Measurements from ENCODE around the gene CRKL. TPM values are rescaled to one million over a fixed set of nuclear protein-coding genes. Genes with fewer than 3 reads are reported as not detected.

The CRKL gene
- total RNA-seq, 1 experiment from 2014 or later, result 106 TPM

DNA sequence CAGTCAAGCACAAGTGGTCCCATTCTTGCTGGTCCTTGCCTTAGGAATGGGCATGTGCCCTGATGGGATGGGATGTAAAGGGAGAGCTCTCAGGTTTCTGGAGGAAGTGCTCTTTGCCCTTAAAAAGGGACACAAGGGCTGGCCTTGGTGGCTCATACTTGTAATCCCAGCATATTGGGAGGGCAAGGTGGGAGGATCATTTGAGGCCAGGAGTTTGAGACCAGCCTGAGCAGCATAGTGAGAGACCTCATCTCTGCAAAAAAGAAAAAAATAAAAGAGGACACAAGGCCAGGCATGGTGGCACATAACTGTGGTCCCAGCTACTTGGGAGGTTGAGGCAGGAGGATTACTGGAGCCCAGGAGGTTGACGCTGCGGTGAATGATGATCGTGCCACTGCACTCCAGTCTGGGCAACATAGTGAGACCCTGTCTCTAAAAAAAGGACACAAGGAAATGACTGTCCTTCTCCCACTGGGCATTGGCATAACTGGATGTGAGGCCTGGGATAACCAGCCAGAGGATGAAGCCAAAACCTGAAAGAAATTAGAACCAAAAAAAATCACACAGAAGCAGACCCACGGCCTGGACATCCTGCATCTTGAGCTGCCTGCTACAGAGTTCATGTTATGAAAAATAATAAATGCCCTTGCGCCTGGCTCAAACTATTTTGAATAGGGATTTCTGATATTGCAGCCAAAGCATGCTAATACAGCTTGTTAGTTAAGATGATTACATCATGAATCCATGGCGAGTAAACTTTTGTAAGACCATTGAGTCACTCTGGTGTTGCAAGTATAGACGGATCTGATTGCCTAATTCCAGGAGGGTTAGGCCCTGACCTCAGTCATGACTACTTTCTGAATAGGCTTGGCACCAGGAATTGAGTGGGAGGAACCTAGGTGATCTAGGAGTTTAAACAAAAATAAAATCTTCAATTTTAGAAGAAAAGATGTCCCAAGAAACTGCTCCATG, 12.9 kb upstream of the CRKL start:
- H3K79me2 ChIP-seq (ENCODE audit: insufficient read depth, low read length), result no peaks in the 10 kb centered on the region
- H4K8ac ChIP-seq (replicated peaks; ENCODE audit: insufficient read length, low read depth, low read length), result no peak overlapping the region
- Mint-ChIP-seq H3K36me3 (ENCODE audit: insufficient read depth in 1 of 3, low read depth in 3 of 3) (no peaks in the 10 kb centered on the region), H3K4me3 (no peak overlapping the region), H3K9me3 (no peaks in the 10 kb centered on the region), H3K27ac (no peak overlapping the region), H3K27me3 (ENCODE audit: low read depth) (peaks cover 5% of the 10 kb centered on the region), H3K4me1 (no peaks in the 10 kb centered on the region)
- H3K27me3 ChIP-seq (ENCODE audit: insufficient read depth, low read length), result no peaks in the 10 kb centered on the region
- H3K18ac ChIP-seq (ENCODE audit: insufficient read length, low read depth, low read length), result no peak overlapping the region
- H3K9ac ChIP-seq (ENCODE audit: extremely low read depth, insufficient read length, low read length), result no peak overlapping the region
- no peak overlapping the region for H2BK15ac ChIP-seq (ENCODE audit: low read depth, low read length)
- no peak overlapping the region for H2BK12ac ChIP-seq (ENCODE audit: insufficient read length, low read depth, low read length)
- no peak overlapping the region for H4K91ac ChIP-seq (ENCODE audit: insufficient read length, low read depth, low read length)
- H3K4me1 ChIP-seq (ENCODE audit: insufficient read depth, low read length), result no peaks in the 10 kb centered on the region
- H3K4ac ChIP-seq (ENCODE audit: low read depth, low read length), result no peak overlapping the region
- no peak overlapping the region for H3K27ac ChIP-seq (ENCODE audit: insufficient read length, low read depth, low read length)
- H3K79me1 ChIP-seq (ENCODE audit: insufficient read depth, low read depth, low read length, poor library complexity, severe bottlenecking), result no peaks in the 10 kb centered on the region
- no peak overlapping the region for H2BK120ac ChIP-seq (ENCODE audit: low read depth, low read length, poor library complexity, severe bottlenecking)
- no peak overlapping the region for H3K56ac ChIP-seq (ENCODE audit: insufficient read length, low read depth, low read length)
- no peaks in the 10 kb centered on the region for H4K20me1 ChIP-seq (ENCODE audit: control insufficient read depth, insufficient read depth, insufficient read length)
- no peak overlapping the region for H3T11ph ChIP-seq (ENCODE audit: low read length)
- H3K9me3 ChIP-seq (ENCODE audit: control insufficient read depth, low read depth, low read length), result no peaks in the 10 kb centered on the region
- H3K23me2 ChIP-seq (ENCODE audit: insufficient read length, low read depth, low read length, poor library complexity, severe bottlenecking), result no peaks in the 10 kb centered on the region
- H2AK5ac ChIP-seq (ENCODE audit: insufficient read length, low read length), result no peak overlapping the region
- no CpG with 5 or more reads among the region's 7 CpGs for WGBS (ENCODE audit: extremely low coverage, insufficient read length, low lambda C conversion rate)
- TF ChIP-seq, protein P1, sequence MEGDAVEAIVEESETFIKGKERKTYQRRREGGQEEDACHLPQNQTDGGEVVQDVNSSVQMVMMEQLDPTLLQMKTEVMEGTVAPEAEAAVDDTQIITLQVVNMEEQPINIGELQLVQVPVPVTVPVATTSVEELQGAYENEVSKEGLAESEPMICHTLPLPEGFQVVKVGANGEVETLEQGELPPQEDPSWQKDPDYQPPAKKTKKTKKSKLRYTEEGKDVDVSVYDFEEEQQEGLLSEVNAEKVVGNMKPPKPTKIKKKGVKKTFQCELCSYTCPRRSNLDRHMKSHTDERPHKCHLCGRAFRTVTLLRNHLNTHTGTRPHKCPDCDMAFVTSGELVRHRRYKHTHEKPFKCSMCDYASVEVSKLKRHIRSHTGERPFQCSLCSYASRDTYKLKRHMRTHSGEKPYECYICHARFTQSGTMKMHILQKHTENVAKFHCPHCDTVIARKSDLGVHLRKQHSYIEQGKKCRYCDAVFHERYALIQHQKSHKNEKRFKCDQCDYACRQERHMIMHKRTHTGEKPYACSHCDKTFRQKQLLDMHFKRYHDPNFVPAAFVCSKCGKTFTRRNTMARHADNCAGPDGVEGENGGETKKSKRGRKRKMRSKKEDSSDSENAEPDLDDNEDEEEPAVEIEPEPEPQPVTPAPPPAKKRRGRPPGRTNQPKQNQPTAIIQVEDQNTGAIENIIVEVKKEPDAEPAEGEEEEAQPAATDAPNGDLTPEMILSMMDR (conservative IDR thresholded peaks at IDR 0.05), result no peak
- no peak overlapping the region for H2BK5ac ChIP-seq (ENCODE audit: insufficient read length, low read length)
- H3K14ac ChIP-seq (ENCODE audit: insufficient read depth, low read length), result no peak overlapping the region
- no peak overlapping the region for H2BK20ac ChIP-seq (ENCODE audit: low read depth, low read length, poor library complexity, severe bottlenecking)
- H4K5ac ChIP-seq (ENCODE audit: insufficient read length, low read depth, low read length), result no peak overlapping the region
- no peak overlapping the region for H3K4me2 ChIP-seq (ENCODE audit: insufficient read depth, insufficient read length, low read length)
- no peak overlapping the region for H2AFZ ChIP-seq (ENCODE audit: low read length)
- no peak overlapping the region for H3K23ac ChIP-seq (ENCODE audit: insufficient read length, low read depth, low read length)
- DNase-seq, result no peak
